RWPE2 (cell line): ENCODE data around the gene NHSL2.
A peak's percentile ranks its signal among the peaks of the same experiment; 100 is the strongest.

ENCODE experiments used
- ATAC-seq: fragments of 200-7000 bp; cut with Tn5 transposase; 3 replicates; pipeline ENCODE4 v1.9.1; 2021; ENCODE audit warnings: low read depth
- DNase-seq: peaks from one replicate; pipeline ENCODE4 v3.0.0-alpha.2; 2020; ENCODE audit warnings: low spot score
- H3K27ac ChIP-seq: fragments of 450-650 bp; 2 replicates; pipeline ENCODE4 v1.5.1; 2017; ENCODE audit warnings: mild to moderate bottlenecking; ENCODE audit not compliant: poor library complexity, severe bottlenecking
- H3K27me3 ChIP-seq: fragments of 250-450 bp; sonication (Bioruptor Pico); 2 replicates; pipeline ENCODE4 v1.5.1; 2021; ENCODE audit warnings: mild to moderate bottlenecking, moderate library complexity; ENCODE audit not compliant: insufficient read depth, poor library complexity, severe bottlenecking
- H3K36me3 ChIP-seq: fragments of 250-450 bp; sonication (Bioruptor Pico); 2 replicates; pipeline ENCODE4 v1.5.1; 2020; ENCODE audit warnings: low read depth, mild to moderate bottlenecking, moderate library complexity
- H3K4me1 ChIP-seq: fragments of 250-450 bp; sonication (Bioruptor Pico); 2 replicates; pipeline ENCODE4 v1.5.1; 2021; ENCODE audit warnings: mild to moderate bottlenecking, moderate library complexity; ENCODE audit not compliant: insufficient read depth, poor library complexity, severe bottlenecking
- H3K4me3 ChIP-seq: fragments of 250-450 bp; sonication (Bioruptor Pico); 2 replicates; pipeline ENCODE4 v1.5.1; 2021; ENCODE audit warnings: mild to moderate bottlenecking, moderate library complexity; ENCODE audit not compliant: severe bottlenecking
- H3K9me3 ChIP-seq: fragments of 250-450 bp; sonication (Bioruptor Pico); 2 replicates; pipeline ENCODE4 v1.5.1; 2021; ENCODE audit warnings: mild to moderate bottlenecking, moderate library complexity; ENCODE audit not compliant: severe bottlenecking
- TF ChIP-seq, protein P1 (sequence below): fragments of 450-650 bp; IDR thresholded peaks from one replicate; pipeline ENCODE4 v1.5.1; 2017; ENCODE audit warnings: mild to moderate bottlenecking, moderate library complexity; ENCODE audit not compliant: poor library complexity, severe bottlenecking

The NHSL2 gene

DNA sequence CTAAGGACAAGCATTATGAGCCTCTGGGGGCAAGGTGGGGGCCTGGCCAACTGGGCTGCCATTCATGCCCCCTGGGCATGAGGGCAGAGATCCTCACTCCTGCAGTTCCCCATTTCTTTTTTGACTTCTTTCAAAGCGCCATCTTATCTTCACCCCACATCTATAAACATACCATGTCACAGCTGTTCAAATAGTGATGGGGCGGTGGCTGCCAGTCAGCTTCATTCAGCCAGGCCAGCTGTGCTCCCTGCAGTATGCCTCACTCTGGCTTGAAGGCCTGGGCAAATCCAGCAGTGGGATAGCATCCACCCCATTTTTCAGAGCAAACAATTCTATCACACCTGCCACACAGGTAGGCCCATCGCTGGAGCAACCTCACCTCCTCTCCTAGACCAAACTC is 85.5 kb downstream of the NHSL2 start:
- Histone ChIP-seq H3K9me3 (no peaks in the 10 kb centered on the region), H3K36me3 (no peaks in the 10 kb centered on the region), H3K27me3 (no peaks in the 10 kb centered on the region), H3K4me3 (no peak overlapping the region), H3K4me1 (no peaks in the 10 kb centered on the region), H3K27ac (no peak overlapping the region)
- no peak for ATAC-seq
- TF ChIP-seq, protein P1, sequence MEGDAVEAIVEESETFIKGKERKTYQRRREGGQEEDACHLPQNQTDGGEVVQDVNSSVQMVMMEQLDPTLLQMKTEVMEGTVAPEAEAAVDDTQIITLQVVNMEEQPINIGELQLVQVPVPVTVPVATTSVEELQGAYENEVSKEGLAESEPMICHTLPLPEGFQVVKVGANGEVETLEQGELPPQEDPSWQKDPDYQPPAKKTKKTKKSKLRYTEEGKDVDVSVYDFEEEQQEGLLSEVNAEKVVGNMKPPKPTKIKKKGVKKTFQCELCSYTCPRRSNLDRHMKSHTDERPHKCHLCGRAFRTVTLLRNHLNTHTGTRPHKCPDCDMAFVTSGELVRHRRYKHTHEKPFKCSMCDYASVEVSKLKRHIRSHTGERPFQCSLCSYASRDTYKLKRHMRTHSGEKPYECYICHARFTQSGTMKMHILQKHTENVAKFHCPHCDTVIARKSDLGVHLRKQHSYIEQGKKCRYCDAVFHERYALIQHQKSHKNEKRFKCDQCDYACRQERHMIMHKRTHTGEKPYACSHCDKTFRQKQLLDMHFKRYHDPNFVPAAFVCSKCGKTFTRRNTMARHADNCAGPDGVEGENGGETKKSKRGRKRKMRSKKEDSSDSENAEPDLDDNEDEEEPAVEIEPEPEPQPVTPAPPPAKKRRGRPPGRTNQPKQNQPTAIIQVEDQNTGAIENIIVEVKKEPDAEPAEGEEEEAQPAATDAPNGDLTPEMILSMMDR, result no peak
- DNase-seq, result no peak

DNA sequence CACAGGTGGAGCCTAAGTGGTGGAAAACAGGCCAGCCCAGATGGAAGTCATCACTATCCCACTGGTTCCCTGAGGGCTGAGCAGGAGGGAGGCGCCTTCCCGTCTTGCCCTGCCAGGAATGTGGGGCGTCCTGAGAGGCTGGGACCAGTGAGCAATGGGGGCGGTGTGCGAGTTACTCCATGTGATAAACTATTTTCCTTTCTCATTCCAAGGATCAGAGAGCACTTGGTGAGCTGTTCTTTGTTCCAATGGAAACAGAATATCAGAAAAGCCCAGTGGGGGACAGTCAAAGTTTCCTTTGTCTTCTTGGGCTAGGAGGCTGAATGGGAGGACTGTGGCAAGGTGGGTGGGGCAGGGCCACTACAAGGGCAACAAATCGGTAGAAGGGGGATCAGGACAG is 86.2 kb downstream of the NHSL2 start:
- no peaks in the 10 kb centered on the region for H3K27me3 ChIP-seq
- TF ChIP-seq, protein P1, result no peak
- H3K36me3 ChIP-seq, result no peaks in the 10 kb centered on the region
- no peak for DNase-seq
- no peak for ATAC-seq
- no peak overlapping the region for H3K4me3 ChIP-seq
- H3K4me1 ChIP-seq, result no peaks in the 10 kb centered on the region
- H3K9me3 ChIP-seq, result no peaks in the 10 kb centered on the region
- no peak overlapping the region for H3K27ac ChIP-seq

DNA sequence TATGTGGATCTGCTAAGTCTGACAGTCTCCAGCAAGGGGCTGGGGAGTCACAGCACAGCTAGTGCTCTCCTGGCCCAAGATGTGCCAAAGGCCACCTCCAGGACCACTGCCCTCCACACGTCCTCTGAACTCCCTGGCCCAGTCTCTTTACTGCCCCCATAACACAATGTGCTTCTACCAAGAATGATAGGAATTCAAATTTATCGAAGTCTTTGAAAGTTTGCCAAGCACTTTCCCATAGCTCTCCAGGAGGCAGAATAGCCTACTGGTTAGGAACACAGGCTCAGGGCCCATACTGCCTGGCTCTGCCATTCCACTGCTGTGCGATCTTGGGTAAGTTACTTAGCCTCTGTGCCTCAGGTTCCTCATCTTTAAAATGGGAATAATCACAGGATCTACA is 86.7 kb downstream of the NHSL2 start:
- H3K36me3 ChIP-seq, result no peaks in the 10 kb centered on the region
- no peak overlapping the region for H3K27ac ChIP-seq
- DNase-seq (no peak), ATAC-seq (no peak)
- H3K4me3 ChIP-seq, result no peak overlapping the region
- no peaks in the 10 kb centered on the region for H3K9me3 ChIP-seq
- TF ChIP-seq, protein P1, result no peak
- no peaks in the 10 kb centered on the region for H3K4me1 ChIP-seq
- H3K27me3 ChIP-seq, result no peaks in the 10 kb centered on the region

DNA sequence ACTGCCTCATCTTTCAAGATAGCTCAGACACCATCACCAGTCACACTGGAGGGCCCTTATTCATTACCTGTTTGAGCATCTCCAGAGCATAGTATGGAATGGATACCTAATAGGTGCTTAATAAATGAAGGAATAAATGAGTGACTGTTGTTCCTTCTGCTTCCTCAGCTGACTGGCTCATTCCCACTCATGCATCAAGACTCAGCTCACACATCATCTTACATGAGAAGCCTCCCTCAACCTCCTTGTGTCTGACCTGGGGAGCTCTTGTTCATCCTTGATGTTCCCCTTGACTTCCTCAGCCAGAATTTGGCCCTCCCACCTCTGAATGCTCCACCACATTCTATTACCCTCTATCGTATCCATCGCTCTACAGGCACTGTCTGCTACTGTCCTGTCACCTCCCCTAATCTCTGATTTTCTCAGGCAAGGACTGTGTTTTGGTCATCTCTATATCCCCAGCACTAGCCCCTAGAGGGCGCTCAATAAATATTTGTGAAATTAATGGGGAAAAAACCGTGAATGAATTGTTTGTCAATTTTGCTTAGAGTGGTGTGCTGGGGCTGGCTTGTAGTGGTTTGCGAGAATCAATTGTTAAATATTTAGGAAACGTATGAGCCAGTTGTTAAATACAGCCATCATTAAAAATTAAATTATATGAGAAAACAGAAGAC is 88.3 kb downstream of the NHSL2 start:
- no peak overlapping the region for H3K4me3 ChIP-seq
- no peaks in the 10 kb centered on the region for H3K27me3 ChIP-seq
- peak; percentile 51; the same call in 2 of the 3 replicates for ATAC-seq
- no peak overlapping the region for H3K27ac ChIP-seq
- no peaks in the 10 kb centered on the region for H3K36me3 ChIP-seq
- no peaks in the 10 kb centered on the region for H3K4me1 ChIP-seq
- no peak for DNase-seq
- TF ChIP-seq, protein P1, result peak; percentile 66
- H3K9me3 ChIP-seq, result no peaks in the 10 kb centered on the region

DNA sequence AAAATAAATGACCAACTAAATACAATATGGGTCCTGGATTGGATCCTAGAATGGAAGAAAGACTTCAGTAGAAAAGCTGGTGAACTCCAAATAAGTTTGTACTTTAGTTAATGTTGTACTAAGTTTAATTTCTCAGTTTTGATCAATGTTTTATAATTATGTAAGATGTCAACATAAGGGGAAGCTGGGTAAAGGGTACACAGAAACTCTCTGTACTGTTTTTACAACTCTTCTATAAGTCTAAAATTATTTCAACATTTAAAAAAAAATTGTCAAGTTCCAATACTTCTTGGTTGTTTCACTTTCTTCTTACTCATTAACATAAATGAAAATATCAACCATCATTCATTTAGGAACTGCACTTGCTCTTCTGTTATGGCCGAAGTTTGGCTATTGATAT is 88.9 kb downstream of the NHSL2 start:
- Histone ChIP-seq H3K4me1 (no peaks in the 10 kb centered on the region), H3K36me3 (no peaks in the 10 kb centered on the region), H3K4me3 (no peak overlapping the region), H3K9me3 (no peaks in the 10 kb centered on the region), H3K27me3 (no peaks in the 10 kb centered on the region), H3K27ac (no peak overlapping the region)
- no peak for ATAC-seq
- no peak for DNase-seq
- TF ChIP-seq, protein P1, result no peak
